Measurements from ENCODE around the gene SERPINF2.
"Not testable (repeated sequence)": the region's sequence is repeated elsewhere in the genome, so short reads cannot be mapped to it uniquely, and the experiment has no call there.

The SERPINF2 gene

DNA sequence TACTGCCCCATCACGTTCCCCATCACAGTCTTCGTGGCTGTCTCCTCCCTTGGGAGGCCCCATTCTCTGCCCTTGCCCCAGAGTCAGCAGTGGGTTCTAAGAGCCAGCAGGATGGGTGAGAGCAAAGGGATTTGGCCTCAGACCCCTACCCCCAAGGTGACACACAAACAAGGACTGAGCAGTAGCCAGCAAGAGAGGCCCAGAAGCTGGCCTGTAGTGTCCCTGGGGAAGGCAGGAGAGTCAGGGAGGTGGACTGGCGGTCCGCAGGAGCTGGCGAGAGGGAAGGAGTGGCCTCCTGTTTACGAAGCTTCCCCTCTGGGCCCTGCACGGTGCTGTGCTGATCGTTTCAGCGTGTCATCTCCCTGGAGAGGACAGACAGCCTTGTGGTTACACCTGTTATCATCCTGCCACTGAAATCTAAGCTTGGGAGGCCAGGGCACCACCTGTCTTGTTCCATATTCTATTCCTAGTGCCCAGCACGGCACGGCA, 9.8 kb upstream of the SERPINF2 start:
- Histone ChIP-seq H2AFZ (ENCODE audit: low read depth, low read length) (no peak overlapping the region), H3K36me3 (ENCODE audit: insufficient read depth, low read length) (no peaks in the 10 kb centered on the region), H3K4me3 (ENCODE audit: low read length) (no peak overlapping the region), H3K27me3 (ENCODE audit: insufficient read depth, low read length) (no peaks in the 10 kb centered on the region), H3K9me3 (ENCODE audit: low read length) (no peaks in the 10 kb centered on the region), H3K4me1 (ENCODE audit: insufficient read depth, low read length) (peaks cover 9% of the 10 kb centered on the region)

GRCh38 chr17:1733759-1734158, 8.9 kb upstream of the SERPINF2 start:
- no peaks in the 10 kb centered on the region for H3K27me3 ChIP-seq (ENCODE audit: insufficient read depth, low read length)
- no peaks in the 10 kb centered on the region for H3K36me3 ChIP-seq (ENCODE audit: insufficient read depth, low read length)
- H3K4me3 ChIP-seq (ENCODE audit: low read length) = no peak overlapping the region
- peaks cover 9% of the 10 kb centered on the region for H3K4me1 ChIP-seq (ENCODE audit: insufficient read depth, low read length)
- no peak overlapping the region for H2AFZ ChIP-seq (ENCODE audit: low read depth, low read length)
- H3K9me3 ChIP-seq (ENCODE audit: low read length) = no peaks in the 10 kb centered on the region

- H3K4me3 ChIP-seq (ENCODE audit: low read length) = no peak overlapping the region
- no peaks in the 10 kb centered on the region for H3K27me3 ChIP-seq (ENCODE audit: insufficient read depth, low read length)
- no peaks in the 10 kb centered on the region for H3K9me3 ChIP-seq (ENCODE audit: low read length)
- no peak overlapping the region for H2AFZ ChIP-seq (ENCODE audit: low read depth, low read length)
- H3K36me3 ChIP-seq (ENCODE audit: insufficient read depth, low read length) = no peaks in the 10 kb centered on the region
- peaks cover 9% of the 10 kb centered on the region for H3K4me1 ChIP-seq (ENCODE audit: insufficient read depth, low read length)
Measured at GRCh38 chr17:1735418-1735817, 7.3 kb upstream of the SERPINF2 start.

GRCh38 chr17:1735834-1736347, 6.8 kb upstream of the SERPINF2 start:
- no peak overlapping the region for H2AFZ ChIP-seq (ENCODE audit: low read depth, low read length)
- no peak overlapping the region for H3K4me3 ChIP-seq (ENCODE audit: low read length)
- peaks cover 9% of the 10 kb centered on the region for H3K4me1 ChIP-seq (ENCODE audit: insufficient read depth, low read length)
- no peaks in the 10 kb centered on the region for H3K9me3 ChIP-seq (ENCODE audit: low read length)
- H3K27me3 ChIP-seq (ENCODE audit: insufficient read depth, low read length) = no peaks in the 10 kb centered on the region
- no peaks in the 10 kb centered on the region for H3K36me3 ChIP-seq (ENCODE audit: insufficient read depth, low read length)

GRCh38 chr17:1736348-1737281, 6.1 kb upstream of the SERPINF2 start:
- Histone ChIP-seq H3K4me3 (ENCODE audit: low read length) (no peak overlapping the region), H3K27me3 (ENCODE audit: insufficient read depth, low read length) (no peaks in the 10 kb centered on the region)

GRCh38 chr17:1737531-1738291, 5.0 kb upstream of the SERPINF2 start:
- Histone ChIP-seq H3K27me3 (ENCODE audit: insufficient read depth, low read length) (no peaks in the 10 kb centered on the region), H2AFZ (ENCODE audit: low read depth, low read length) (no peak overlapping the region), H3K9me3 (ENCODE audit: low read length) (no peaks in the 10 kb centered on the region), H3K36me3 (ENCODE audit: insufficient read depth, low read length) (no peaks in the 10 kb centered on the region), H3K4me1 (ENCODE audit: insufficient read depth, low read length) (peaks cover 9% of the 10 kb centered on the region), H3K4me3 (ENCODE audit: low read length) (no peak overlapping the region)

More at GRCh38 chr17:1736348-1737281, 6.1 kb upstream of the SERPINF2 start:
- Histone ChIP-seq H3K4me1 (ENCODE audit: insufficient read depth, low read length) (peaks cover 9% of the 10 kb centered on the region), H3K9me3 (ENCODE audit: low read length) (no peaks in the 10 kb centered on the region), H2AFZ (ENCODE audit: low read depth, low read length) (no peak overlapping the region), H3K36me3 (ENCODE audit: insufficient read depth, low read length) (no peaks in the 10 kb centered on the region)

GRCh38 chr17:1741899-1742298, 772 bp upstream of the SERPINF2 start:
- H3K36me3 ChIP-seq (ENCODE audit: insufficient read depth, low read length); H3K4me1 ChIP-seq (ENCODE audit: insufficient read depth, low read length); H3K4me3 ChIP-seq (ENCODE audit: low read length); H2AFZ ChIP-seq (ENCODE audit: low read depth, low read length); H3K27me3 ChIP-seq (ENCODE audit: insufficient read depth, low read length); H3K9me3 ChIP-seq (ENCODE audit: low read length): not testable (repeated sequence)

DNA sequence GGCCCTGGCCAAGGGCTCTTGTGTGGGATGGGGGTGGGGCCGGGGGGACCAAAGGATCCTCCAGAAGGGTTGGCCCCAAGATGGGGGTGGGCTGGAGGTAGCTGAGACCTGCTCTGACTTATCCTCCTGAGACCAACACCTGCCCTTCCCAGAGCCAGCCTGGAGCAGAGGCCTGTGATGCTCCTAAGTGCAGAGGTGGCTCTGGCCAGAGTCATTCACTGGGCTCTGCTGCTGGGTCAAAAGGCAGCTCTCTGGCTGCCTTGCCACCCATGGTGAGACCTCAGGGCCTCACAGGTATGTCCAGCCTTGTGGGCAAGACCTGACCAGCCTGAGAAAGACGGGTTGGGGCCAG, 393 bp downstream of the SERPINF2 start:
- Histone ChIP-seq H3K4me1 (ENCODE audit: insufficient read depth, low read length) (no peaks in the 10 kb centered on the region), H3K4me3 (ENCODE audit: low read length) (no peak overlapping the region), H3K9me3 (ENCODE audit: low read length) (no peaks in the 10 kb centered on the region), H3K27me3 (ENCODE audit: insufficient read depth, low read length) (no peaks in the 10 kb centered on the region), H2AFZ (ENCODE audit: low read depth, low read length) (no peak overlapping the region), H3K36me3 (ENCODE audit: insufficient read depth, low read length) (no peaks in the 10 kb centered on the region)

DNA sequence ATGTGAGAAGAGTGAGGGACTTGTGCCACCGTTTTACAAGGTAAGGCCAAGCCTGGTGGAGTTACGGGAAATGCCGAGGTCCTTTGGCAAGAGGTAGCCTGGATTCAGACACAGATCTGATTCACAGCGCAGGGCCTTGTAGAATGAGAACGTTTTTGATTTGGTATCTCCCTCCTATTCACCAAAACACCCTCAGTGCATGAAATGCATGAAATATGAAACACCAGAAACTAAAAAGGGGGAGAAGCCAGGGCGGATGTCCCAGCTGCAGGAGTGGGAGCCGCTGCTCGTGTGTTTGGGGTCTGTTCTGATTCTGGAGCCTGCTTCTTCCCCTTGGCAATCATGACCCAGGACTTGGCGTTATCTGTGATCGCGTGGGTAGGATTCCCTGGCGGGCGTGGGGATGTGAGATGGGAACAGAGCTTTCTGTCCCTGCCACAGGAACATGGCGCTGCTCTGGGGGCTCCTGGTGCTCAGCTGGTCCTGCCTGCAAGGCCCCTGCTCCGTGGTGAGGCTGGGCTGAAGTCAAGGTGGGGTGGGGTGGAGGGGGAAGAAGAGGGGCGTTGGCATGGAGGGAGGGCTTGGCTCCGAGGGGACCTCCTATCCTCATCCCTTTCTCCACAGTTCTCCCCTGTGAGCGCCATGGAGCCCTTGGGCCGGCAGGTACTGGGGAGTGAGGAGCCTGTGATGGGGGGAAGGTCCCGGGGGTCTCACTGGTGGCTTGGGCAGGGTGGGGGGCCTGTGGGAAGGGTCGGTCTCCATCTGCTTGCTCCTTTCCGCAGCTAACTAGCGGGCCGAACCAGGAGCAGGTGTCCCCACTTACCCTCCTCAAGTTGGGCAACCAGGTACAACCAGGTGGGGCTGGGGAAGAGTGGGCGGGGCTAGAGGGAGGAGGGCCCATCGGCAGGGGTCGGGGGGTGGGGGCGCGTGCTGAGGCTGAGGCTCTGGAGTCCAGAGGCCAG, 2.2 kb downstream of the SERPINF2 start:
- Histone ChIP-seq H3K4me3 (ENCODE audit: low read length) (no peak overlapping the region), H2AFZ (ENCODE audit: low read depth, low read length) (no peak overlapping the region), H3K9me3 (ENCODE audit: low read length) (peaks cover 3% of the 10 kb centered on the region), H3K27me3 (ENCODE audit: insufficient read depth, low read length) (no peaks in the 10 kb centered on the region), H3K4me1 (ENCODE audit: insufficient read depth, low read length) (no peaks in the 10 kb centered on the region), H3K36me3 (ENCODE audit: insufficient read depth, low read length) (no peaks in the 10 kb centered on the region)

DNA sequence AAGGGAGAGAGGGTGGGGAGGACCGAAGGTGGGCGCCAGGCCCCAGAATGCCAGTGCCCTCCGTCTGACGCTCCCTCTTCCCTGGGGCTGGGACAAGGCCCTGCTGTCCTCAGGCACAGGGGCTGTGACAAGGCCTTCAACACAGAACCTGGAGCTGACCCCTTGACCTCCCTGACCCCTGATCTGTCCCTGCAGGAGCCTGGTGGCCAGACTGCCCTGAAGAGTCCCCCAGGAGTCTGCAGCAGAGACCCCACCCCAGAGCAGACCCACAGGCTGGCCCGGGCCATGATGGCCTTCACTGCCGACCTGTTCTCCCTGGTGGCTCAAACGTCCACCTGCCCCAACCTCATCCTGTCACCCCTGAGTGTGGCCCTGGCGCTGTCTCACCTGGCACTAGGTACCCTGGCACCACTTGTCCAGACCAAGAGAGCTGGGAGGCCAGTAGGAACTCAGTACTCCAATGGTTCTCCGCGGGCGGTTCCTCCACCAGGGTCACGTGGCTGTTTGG, 2.9 kb downstream of the SERPINF2 start:
- Histone ChIP-seq H3K4me1 (ENCODE audit: insufficient read depth, low read length) (no peaks in the 10 kb centered on the region), H3K36me3 (ENCODE audit: insufficient read depth, low read length) (no peaks in the 10 kb centered on the region)

GRCh38 chr17:1746975-1747543, 4.4 kb downstream of the SERPINF2 start:
- Histone ChIP-seq H3K4me3 (ENCODE audit: low read length) (no peak overlapping the region), H3K36me3 (ENCODE audit: insufficient read depth, low read length) (no peaks in the 10 kb centered on the region), H2AFZ (ENCODE audit: low read depth, low read length) (no peak overlapping the region), H3K27me3 (ENCODE audit: insufficient read depth, low read length) (peaks cover 2% of the 10 kb centered on the region), H3K9me3 (ENCODE audit: low read length) (peaks cover 3% of the 10 kb centered on the region), H3K4me1 (ENCODE audit: insufficient read depth, low read length) (no peaks in the 10 kb centered on the region)

More for the DNA sequence above, 2.9 kb downstream of the SERPINF2 start:
- no peak overlapping the region for H2AFZ ChIP-seq (ENCODE audit: low read depth, low read length)
- no peaks in the 10 kb centered on the region for H3K27me3 ChIP-seq (ENCODE audit: insufficient read depth, low read length)
- peaks cover 3% of the 10 kb centered on the region for H3K9me3 ChIP-seq (ENCODE audit: low read length)
- no peak overlapping the region for H3K4me3 ChIP-seq (ENCODE audit: low read length)

DNA sequence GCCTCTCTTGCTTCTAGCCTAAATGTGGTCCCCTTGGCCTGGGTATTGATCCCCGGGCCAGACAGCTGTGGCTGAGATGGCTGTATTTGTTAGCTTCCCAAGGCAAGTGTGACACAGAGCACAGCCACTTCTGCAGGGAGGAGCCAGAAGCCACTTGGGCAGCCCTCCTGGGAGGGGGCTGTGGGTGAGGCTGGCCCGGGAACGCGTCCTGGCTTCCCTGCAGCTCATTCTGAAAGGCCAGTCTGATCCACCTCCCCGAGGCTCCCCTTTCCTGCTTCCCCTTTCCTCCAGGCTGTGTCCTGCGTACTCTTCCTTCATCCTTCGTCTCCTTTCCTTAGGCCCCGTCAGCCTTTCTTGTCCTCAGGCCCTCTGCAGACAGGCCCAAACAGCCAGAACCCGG, 8.0 kb downstream of the SERPINF2 start:
- H2AFZ ChIP-seq (ENCODE audit: low read depth, low read length) = no peak overlapping the region
- no peaks in the 10 kb centered on the region for H3K36me3 ChIP-seq (ENCODE audit: insufficient read depth, low read length)
- H3K4me1 ChIP-seq (ENCODE audit: insufficient read depth, low read length) = peaks cover 3% of the 10 kb centered on the region
- H3K9me3 ChIP-seq (ENCODE audit: low read length) = peaks cover 3% of the 10 kb centered on the region
- peaks cover 2% of the 10 kb centered on the region for H3K27me3 ChIP-seq (ENCODE audit: insufficient read depth, low read length)
- no peak overlapping the region for H3K4me3 ChIP-seq (ENCODE audit: low read length)

All from neuron (in vitro differentiated cells).